GM12872 (cell line): Measurements from ENCODE around the gene INHBB.

ENCODE experiments used
- TF ChIP-seq, protein P1 (sequence below): IDR thresholded peaks from 3 replicates; pipeline ENCODE4 v1.5.1; 2011; ENCODE audit warnings: low read depth, mild to moderate bottlenecking, low read length, moderate library complexity; ENCODE audit not compliant: insufficient read depth

The INHBB gene

DNA sequence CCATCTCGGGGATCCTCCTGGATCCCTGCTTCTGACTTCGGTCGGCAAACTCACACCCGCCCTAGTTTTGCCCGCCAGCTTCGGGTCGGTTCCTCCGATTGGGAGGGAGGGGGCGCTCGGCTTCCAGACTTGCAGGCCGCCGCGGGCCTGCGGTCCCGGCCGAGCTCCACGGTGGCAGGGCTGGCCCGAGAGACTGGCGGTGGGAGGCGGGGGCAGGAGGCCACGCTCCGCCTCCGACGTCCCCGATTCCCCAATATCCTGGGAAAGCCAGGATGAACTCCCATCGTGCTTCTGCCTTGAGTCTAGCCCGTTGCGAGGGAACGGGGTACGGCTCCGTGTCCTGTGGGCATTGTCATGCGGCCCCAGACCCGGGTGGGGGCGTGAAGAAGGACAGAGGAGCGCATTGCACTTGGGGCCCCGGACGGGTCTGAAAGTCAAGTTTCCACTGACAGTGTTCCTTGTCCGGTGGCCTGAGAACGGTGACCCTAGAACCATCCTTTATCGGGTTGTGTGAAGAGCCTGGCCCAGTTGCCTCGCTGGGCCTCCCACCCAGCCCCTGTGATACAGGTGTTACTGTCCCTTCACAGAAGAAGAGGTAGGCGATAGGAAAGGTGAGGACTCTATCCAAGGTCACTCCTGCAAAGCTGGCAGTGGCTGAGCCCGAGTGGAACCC lies 2.4 kb upstream of the INHBB start:
- TF ChIP-seq, protein P1, sequence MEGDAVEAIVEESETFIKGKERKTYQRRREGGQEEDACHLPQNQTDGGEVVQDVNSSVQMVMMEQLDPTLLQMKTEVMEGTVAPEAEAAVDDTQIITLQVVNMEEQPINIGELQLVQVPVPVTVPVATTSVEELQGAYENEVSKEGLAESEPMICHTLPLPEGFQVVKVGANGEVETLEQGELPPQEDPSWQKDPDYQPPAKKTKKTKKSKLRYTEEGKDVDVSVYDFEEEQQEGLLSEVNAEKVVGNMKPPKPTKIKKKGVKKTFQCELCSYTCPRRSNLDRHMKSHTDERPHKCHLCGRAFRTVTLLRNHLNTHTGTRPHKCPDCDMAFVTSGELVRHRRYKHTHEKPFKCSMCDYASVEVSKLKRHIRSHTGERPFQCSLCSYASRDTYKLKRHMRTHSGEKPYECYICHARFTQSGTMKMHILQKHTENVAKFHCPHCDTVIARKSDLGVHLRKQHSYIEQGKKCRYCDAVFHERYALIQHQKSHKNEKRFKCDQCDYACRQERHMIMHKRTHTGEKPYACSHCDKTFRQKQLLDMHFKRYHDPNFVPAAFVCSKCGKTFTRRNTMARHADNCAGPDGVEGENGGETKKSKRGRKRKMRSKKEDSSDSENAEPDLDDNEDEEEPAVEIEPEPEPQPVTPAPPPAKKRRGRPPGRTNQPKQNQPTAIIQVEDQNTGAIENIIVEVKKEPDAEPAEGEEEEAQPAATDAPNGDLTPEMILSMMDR: peak; percentile 63

DNA sequence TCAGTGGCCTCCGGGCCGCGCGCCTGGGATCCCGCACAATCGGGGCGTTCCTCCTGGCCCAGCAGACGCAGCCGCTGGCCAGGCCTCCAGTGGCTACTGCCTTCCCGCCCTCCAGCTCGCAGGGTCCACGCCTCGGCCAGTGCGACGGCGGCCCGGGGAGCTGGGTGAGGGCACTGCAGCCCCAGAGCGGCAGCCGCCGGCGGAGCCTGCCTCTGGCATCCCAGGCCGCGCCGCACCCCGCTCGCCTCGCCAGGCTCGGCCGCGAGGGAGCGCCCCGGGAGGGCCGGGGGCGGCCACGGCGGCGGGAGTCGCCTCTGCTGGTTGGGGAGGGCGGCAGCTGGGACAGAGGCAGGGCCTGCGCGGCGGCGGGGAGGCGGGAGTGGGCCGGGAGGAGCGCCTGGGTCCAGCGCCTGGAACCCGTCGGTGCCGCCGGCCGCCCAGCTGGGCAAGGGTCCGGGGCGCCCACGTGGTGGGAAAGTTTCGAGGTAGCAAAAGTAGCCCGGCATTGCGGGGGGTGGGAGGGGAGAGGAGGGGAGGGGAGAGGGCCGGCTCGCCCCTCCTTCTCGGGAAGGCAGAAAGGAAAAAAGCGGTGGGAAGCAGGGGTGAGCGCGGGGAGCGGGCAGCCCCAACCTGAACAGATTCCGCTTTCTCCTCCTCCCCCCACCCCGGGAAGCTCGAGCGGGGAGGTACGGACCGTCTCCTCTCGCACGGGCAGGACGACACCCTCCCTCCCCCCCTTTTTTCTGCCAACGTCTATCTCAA lies 1.5 kb upstream of the INHBB start:
- TF ChIP-seq, protein P1: no peak

DNA sequence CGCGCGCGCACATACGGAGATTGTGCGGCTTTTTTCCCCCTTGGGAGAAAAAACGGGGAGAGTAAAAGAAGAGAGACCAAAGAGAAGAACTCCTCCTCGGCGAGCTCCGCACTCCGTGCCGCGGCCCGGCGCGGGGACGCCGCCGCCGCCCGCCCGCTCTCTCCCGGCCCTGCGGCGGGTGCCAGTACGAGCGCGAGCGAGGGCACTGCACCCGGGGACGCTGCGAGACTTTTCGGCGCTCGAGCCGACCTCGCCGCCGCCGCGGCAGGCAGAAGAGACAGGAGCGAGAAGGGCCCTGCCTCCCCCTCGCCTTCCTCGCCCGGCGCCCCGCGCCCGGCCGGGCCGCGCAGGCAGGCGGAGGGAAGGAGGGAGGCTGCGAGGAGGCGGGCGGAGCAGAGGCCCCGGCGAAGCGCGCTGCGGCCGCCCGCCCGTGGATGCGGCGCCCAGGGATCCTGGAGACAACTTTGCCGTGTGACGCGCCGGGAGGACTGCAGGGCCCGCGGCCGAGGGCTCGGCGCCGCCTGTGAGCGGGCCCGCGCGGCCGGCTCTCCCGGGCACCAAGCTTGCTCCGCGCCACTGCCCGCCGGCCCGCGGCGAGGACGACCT lies 857 bp upstream of the INHBB start:
- TF ChIP-seq, protein P1: no peak

DNA sequence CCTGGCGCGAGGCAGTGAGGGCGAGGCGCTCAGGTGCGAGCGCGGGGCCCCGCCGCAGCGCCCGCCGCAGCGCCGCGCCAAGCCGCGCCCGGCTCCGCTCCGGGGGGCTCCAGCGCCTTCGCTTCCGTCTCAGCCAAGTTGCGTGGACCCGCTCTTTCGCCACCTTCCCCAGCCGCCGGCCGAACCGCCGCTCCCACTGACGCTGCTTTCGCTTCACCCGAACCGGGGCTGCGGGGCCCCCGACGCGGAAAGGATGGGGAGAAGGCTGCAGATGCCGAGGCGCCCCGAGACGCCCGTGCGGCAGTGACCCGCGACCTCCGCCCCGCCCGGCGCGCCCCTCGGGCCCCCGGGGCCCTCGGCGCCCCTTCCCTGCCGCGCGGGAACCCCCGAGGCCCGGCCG lies 328 bp upstream of the INHBB start:
- TF ChIP-seq, protein P1: no peak

DNA sequence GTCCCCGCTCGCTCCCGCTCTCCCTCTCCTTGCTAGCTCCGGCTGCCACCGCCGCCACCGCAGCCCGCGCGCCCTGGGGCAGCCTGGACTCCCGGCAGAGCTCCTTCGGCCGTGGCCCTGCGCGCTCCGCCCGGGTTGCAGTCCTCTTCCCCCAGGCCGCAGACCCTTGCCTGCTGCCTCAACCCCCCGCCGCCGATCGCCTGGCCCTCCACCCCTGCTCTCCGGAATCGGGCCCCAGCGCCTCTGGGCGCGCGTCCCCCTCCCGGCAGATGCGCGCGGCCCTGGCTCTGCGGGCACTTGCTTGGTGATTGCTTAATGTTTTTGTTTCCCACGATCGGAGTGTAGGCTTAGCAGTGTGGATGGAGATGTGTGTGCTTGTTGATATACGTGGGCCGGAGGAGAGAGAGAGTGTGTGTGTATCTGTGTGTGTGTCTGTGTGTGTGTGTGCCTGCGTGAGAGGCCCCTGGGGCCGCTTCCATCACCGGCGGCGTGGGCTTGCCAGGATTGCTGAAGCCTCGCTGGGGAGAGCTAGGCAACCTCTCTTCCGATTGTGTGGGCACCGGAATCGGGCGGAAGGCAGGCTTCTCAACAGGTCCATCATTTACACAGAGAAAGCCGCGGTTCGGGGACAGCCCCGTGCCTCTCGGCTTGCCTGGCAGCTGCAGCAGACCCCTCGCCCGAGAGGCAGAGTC lies 877 bp downstream of the INHBB start:
- TF ChIP-seq, protein P1: no peak

DNA sequence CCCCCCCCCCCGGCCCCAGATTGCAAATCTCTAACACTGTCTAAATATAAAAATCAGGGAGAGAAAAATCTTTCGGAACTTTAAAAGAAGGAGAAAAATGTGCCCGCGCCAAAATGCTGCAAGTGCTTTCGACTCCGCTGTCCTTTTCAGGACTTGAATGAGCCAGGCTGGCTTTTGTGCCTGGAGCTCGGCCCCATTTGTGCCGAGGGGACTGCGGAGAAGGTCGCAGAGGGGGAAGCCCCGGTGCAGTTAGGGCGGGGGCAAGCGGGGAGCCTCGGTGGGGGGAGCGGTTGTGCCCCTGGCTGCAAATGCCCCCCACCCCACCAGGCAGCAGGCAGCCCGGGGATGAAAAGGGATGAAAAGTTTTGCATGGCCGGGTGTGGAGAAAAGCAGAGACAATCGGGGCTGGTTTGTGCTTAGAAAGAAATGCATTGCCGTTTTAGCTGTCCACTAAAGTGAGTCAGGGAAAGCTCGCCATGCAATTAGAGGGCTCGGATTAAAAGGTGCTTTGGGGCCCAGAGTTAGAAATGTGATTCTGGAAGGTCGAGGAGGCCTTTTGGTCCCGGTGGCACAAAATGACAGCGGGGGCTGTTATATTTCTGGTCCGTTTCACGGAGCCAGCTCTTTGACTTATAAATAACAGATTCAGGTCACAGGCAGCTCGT lies 1.6 kb downstream of the INHBB start:
- TF ChIP-seq, protein P1: no peak
